AG04450 (cell line): ENCODE results near the gene CCL11. TPM values are rescaled to one million over a fixed set of nuclear protein-coding genes. Genes with fewer than 3 reads are reported as not detected.

ENCODE experiments used
- CTCF ChIA-PET: fragments of 300-600, 350-600 bp; formaldehyde crosslinking; extraction: SDS; loops from one replicate; lab custom pipeline; 2022; ENCODE audit warnings: antibody characterized with exemption, inconsistent platforms; lab: Charles Lee
- POLR2A ChIA-PET: fragments of 350-600 bp; formaldehyde crosslinking; extraction: SDS; loops from one replicate; lab custom pipeline; 2021; ENCODE audit warnings: antibody characterized with exemption, inconsistent platforms; lab: Yijun Ruan, JAX
- DNase-seq: peaks from one replicate; pipeline ENCODE4 v3.0.0-alpha.2; 2011; ENCODE audit warnings: low read depth, low spot score
- H3K27ac ChIP-seq: one replicate; pipeline ENCODE4 v1.5.1; 2012; ENCODE audit warnings: low read depth, low read length, control low read depth
- H3K27me3 ChIP-seq: one replicate; pipeline ENCODE4 v1.6.0; 2012; ENCODE audit warnings: low read length; ENCODE audit not compliant: control insufficient read depth, insufficient read depth
- H3K4me3 ChIP-seq: 2 replicates; pipeline ENCODE4 v1.5.1; 2011; ENCODE audit warnings: mild to moderate bottlenecking, low read depth, low read length, control low read depth
- H3K9me3 ChIP-seq: 2 replicates; pipeline ENCODE4 v1.5.1; 2012; ENCODE audit warnings: low read length; ENCODE audit not compliant: control insufficient read depth, insufficient read depth
- CTCF ChIP-seq: IDR thresholded peaks from 2 replicates; pipeline ENCODE4 v1.5.1; 2011; ENCODE audit warnings: low read depth, low read length, control low read depth, inconsistent platforms
- polyA plus RNA-seq: library from polyadenylated mRNA; depleted of rRNA; stranded (reverse); fragments of >200 nt; gene quantifications from 2 replicates; pipeline ENCODE4 v1.2.3, GENCODE V29; 2011

Gene CCL11
- polyA plus RNA-seq, 1 experiment = 0.73 TPM

DNA sequence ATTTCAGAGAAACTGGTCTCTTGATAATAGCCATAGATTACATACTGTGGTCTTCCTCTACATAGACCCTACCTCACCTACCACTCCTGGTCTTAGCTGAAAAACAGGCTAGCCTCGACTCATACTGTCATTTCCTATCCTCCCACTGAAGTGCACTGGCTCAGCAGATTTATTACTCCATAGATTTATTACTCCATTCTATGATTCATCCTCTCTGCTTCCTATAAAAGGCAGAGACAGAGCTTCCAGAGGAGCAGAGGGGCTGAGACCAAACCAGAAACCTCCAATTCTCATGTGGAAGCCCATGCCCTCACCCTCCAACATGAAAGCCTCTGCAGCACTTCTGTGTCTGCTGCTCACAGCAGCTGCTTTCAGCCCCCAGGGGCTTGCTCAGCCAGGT, 15.6 kb upstream of the CCL11 start, which contains the start of gene CCL7:
Gene CCL7 (plus strand): TSS at position 253 of the 400 bp plus-strand sequence. CDS start 70 bp downstream, at position 323.
- no peak for DNase-seq
- no peaks in the 10 kb centered on the region for H3K27me3 ChIP-seq
- TF ChIP-seq CTCF = no peak
- H3K9me3 ChIP-seq = no peaks in the 10 kb centered on the region
- CTCF ChIA-PET = interaction anchor here (0.7 to 7.9 kb wide), 2 partner anchors 91 to 98 kb away, joined by 3 to 73 read pairs; partner anchors contain the start of gene CCL1
- POLR2A ChIA-PET = no interaction called here
- H3K27ac ChIP-seq = no peak within 1 kb of the TSS
- H3K4me3 ChIP-seq = no peak within 1 kb of the TSS

- Histone ChIP-seq H3K27ac (no peak overlapping the region), H3K9me3 (no peaks in the 10 kb centered on the region), H3K4me3 (no peak overlapping the region), H3K27me3 (peaks cover 2% of the 10 kb centered on the region)
- TF ChIP-seq CTCF = no peak
- CTCF ChIA-PET = interaction anchor here (0.9 to 7.9 kb wide), 6 partner anchors 16 to 86 kb away, joined by 3 to 73 read pairs (median 4); partner anchors contain the start of gene CCL1
- peak; percentile 95 for DNase-seq
- POLR2A ChIA-PET = interaction anchor here (1.2 to 2.6 kb wide), 4 partner anchors 20 to 27 kb away, joined by 6 to 12 read pairs (median 10); partner anchors contain the start of gene CCL2
These were observed 9.7 kb upstream of the CCL11 start for GRCh38 chr17:34275881-34276280.

DNA sequence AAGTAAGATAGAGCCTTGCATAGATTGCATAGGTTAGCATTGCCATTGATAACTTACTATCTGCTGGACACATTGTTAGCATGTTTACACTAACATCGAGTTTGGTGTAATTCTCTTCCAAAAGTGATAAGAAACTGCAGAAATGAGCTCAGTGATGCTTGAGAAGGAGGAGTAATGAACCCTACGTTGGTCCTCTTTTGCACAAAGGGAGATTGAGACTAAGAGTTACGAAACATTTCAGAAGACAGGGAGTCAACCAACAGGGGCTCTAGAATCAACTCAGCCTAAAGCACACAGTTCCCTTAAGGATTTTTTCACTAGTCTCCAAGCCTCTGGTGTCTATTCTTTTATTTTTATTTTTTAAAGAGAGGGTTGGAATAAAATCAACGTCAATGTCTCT, 8.7 kb upstream of the CCL11 start:
- no peak for TF ChIP-seq CTCF
- H3K4me3 ChIP-seq = no peak overlapping the region
- CTCF ChIA-PET = interaction anchor here (0.5 to 7.9 kb wide), 2 partner anchors 71 to 85 kb away, joined by 3 to 73 read pairs; partner anchors contain the start of gene CCL1
- no peak overlapping the region for H3K27ac ChIP-seq
- no peak for DNase-seq
- POLR2A ChIA-PET = interaction anchor here (1.9 to 2.6 kb wide), 2 partner anchors 21 to 24 kb away, joined by 8 to 11 read pairs; partner anchors contain the start of gene CCL2
- H3K27me3 ChIP-seq = peaks cover 2% of the 10 kb centered on the region
- no peaks in the 10 kb centered on the region for H3K9me3 ChIP-seq

DNA sequence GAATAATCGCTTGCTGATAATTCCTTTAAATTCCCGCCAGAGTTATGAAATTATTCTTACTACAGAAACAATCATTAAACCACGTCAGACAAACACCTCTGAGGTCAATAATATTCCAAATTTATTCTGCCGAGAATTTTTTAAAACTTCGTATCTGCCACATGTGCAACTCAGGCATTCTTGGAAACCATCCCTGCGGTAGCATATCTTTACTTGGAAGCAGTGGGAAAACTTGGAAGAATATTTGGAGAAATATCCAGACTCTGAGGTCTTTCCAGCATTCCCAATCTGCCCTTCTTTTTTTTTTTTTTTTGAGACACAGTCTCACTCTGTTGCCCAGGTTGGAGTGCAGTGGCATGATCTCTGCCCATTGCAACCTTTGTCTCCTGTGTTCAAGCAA, 2.0 kb upstream of the CCL11 start:
- POLR2A ChIA-PET = no interaction called here
- TF ChIP-seq CTCF = no peak
- no peak overlapping the region for H3K27ac ChIP-seq
- no peaks in the 10 kb centered on the region for H3K9me3 ChIP-seq
- H3K27me3 ChIP-seq = peaks cover 12% of the 10 kb centered on the region
- CTCF ChIA-PET = no interaction called here
- no peak for DNase-seq
- H3K4me3 ChIP-seq = no peak overlapping the region

GRCh38 chr17:34287875-34288274, 2.3 kb downstream of the CCL11 start:
- H3K27me3 ChIP-seq = peaks cover 15% of the 10 kb centered on the region
- CTCF ChIA-PET = interaction anchor here (3.8 kb wide), 1 partner anchor 73 kb away, joined by 11 read pairs; no protein-coding TSS in a partner anchor
- no peak overlapping the region for H3K4me3 ChIP-seq
- POLR2A ChIA-PET = no interaction called here
- no peaks in the 10 kb centered on the region for H3K9me3 ChIP-seq
- no peak overlapping the region for H3K27ac ChIP-seq
- no peak for DNase-seq
- TF ChIP-seq CTCF = no peak
